GM12872 (cell line): Measurements from ENCODE around the gene NDP.

Source experiments
- CTCF ChIP-seq: IDR thresholded peaks from 3 replicates; pipeline ENCODE4 v1.5.1; 2011; ENCODE audit warnings: low read depth, mild to moderate bottlenecking, low read length, moderate library complexity; ENCODE audit not compliant: insufficient read depth

Gene NDP

DNA sequence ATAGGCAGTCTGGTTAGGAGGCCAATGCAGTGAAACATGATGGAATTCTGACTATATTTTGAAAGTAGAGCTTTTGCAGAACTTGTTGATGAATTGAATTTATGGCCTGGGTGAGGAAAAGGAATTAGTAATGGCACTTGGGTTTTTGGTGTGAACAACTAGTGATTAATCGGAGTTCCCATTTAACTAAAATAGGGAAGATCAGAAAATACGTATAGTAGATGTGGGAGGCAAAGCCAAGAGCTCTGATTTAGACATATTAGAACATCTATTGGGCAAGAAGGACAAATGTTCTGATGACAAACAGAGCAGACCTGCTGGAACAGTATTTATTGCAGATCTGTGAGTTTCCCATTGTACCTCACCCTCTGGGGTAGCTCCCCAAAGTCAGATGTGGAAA lies 12.3 kb upstream of the NDP start:
- TF ChIP-seq CTCF, result no peak

DNA sequence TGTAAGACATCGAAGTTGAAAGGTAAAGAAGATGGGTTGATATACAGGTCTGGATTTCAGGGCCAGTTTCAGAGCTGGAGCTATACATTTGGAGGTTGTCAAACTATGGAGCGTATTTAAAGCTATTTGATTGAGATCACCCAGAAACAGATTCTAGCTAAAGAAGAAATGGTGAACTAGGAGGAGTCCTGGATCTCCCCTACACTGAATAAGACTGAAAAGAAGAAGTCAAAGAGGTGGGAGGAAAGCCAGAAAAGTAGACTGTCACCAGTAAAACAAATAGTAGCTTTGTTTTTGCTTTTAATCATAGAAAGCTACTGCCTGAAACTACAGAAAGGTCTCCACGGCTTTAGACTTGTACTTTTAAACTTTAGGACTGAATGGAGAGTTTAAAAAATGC lies 5.0 kb upstream of the NDP start:
- TF ChIP-seq CTCF, result no peak

- TF ChIP-seq CTCF, result no peak
These were observed 3.0 kb upstream of the NDP start for GRCh38 chrX:43976205-43976604.

DNA sequence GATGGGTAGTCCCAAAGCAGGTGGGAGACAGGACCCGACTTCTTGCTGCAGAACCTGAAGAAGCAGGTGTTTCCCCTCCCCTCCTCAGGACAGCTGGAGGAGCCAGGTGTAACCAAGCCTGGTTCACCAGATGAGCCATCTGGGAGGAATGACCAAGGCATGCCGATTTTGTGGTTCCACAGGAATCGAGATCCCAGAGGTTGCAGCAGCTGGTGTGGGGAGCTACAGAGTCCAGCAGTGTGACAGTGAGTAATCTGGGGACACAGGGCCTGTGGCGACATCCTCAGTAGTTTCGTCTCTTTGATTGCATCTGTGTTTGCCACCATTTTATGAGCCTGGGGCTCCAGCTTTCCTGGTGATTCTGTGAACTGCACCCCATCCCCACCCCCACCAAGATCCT lies 2.6 kb upstream of the NDP start:
- TF ChIP-seq CTCF, result no peak

DNA sequence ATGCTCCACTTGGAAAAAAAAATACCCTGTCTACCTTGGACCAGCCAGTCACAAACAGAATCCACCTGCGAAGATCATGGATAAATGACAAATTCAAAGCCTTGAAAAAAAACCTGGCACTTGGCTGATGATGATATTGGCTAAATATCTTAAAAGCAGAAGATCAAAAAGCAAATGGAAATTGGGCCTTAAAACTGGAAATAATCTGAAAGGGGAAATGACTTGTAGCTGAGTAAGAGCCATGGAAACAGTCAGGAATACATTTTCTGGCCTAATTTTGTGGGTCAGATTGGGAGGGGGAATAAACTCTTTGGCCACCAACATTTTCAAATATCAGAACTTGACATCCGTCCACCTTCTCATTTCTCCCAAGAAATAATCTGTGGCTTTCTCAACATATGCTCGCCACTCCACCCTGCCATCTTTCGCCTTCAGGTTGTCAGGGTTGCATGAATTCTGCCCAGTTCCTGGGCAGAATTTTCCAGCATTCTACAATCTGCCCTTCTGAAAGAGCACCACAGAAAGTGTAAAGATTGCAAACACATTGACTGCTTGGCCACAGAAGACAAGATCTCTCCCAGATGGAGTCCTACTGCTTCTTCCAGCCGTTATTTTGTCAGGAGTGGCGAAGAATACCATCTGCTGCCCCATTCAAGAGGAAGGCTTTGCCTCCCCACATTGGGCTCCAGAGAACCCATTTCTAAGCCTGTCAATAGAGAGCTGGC lies 1.7 kb upstream of the NDP start:
- TF ChIP-seq CTCF, result no peak

GRCh38 chrX:43974100-43974475 lies 898 bp upstream of the NDP start:
- no peak for TF ChIP-seq CTCF

GRCh38 chrX:43971966-43972961 lies 926 bp downstream of the NDP start:
- no peak for TF ChIP-seq CTCF
